Ovary (tissue), 9 donors: ENCODE measurements around the gene MYL12B. TPM values are rescaled to one million over a fixed set of nuclear protein-coding genes. Genes with fewer than 3 reads are reported as not detected.
"Not testable (repeated sequence)": the region's sequence is repeated elsewhere in the genome, so short reads cannot be mapped to it uniquely, and the experiment has no call there.

Source experiments
- DNase-seq, 5 donors: peaks; one replicate each; pipeline ENCODE4 v3.0.0-alpha.2; 2019 to 2020
- H3K27ac ChIP-seq, 2 donors: fragments of 200-600 bp; one replicate each; pipeline versions ENCODE4 v1.5.1 to v1.8.0; 2019 to 2022
- H3K27me3 ChIP-seq: fragments of 200-600 bp; one replicate; pipeline ENCODE4 v1.8.0; 2022
- H3K36me3 ChIP-seq: fragments of 200-600 bp; sonication (generic); one replicate; pipeline ENCODE4 v1.5.1; 2019
- H3K4me1 ChIP-seq: one replicate; pipeline ENCODE4 v1.8.1; 2013; ENCODE audit warnings: mild to moderate bottlenecking, moderate library complexity; ENCODE audit not compliant: insufficient read depth
- H3K4me3 ChIP-seq: fragments of 200-600 bp; sonication (generic); one replicate; pipeline ENCODE4 v1.5.1; 2017
- H3K9me3 ChIP-seq, 2 donors: fragments of 200-600 bp in 1 of 2; sonication (generic) in 1 of 2; one replicate each; pipeline versions ENCODE4 v1.5.1 to v1.8.1; 2013 to 2019; ENCODE audit warnings: mild to moderate bottlenecking in 1 of 2, moderate library complexity in 1 of 2
- CTCF ChIP-seq, 3 donors: fragments of 450-650 bp in 2 of 3; fragments of 200-600 bp in 1 of 3; IDR thresholded peaks; one replicate each; pipeline versions ENCODE4 v1.5.1 to v1.8.0; 2016 to 2022; ENCODE audit warnings: antibody characterized with exemption in 3 of 3, mild to moderate bottlenecking in 1 of 3
- EP300 ChIP-seq: sonication (generic); formaldehyde crosslinking; IDR thresholded peaks from one replicate; pipeline ENCODE4 v1.6.1; 2017; ENCODE audit warnings: antibody characterized with exemption
- POLR2A ChIP-seq: fragments of 450-650 bp; IDR thresholded peaks from one replicate; pipeline ENCODE4 v1.6.1; 2017; ENCODE audit warnings: antibody characterized with exemption, mild to moderate bottlenecking, moderate library complexity
- WGBS, 3 donors: extraction: QIAGEN DNeasy Blood & Tissue Kit in 1 of 3; methylation state at CpG; one replicate each; pipeline versions ENCODE4 v1.1.5 to v1.1.7; 2013 to 2017; 5-methylcytosine and 5-hydroxymethylcytosine counted together
- intact Hi-C, 4 donors: fragments of 100-400 bp; cut with DNase I; formaldehyde crosslinking; loops; one replicate each; pipeline versions ENCODE4 v1.11.0 to v1.15.1; 2022 to 2023
- polyA plus RNA-seq, 2 donors: library from polyadenylated mRNA; stranded (reverse); fragments of 200-250 nt in 1 of 2; fragments of 350-450 nt in 1 of 2; fragmentation: Illumina TruSeq in 1 of 2; extraction: RNeasy Lipid Tissue Mini Kit (QIAGEN cat#74804) in 1 of 2; gene quantifications; one replicate each; pipeline ENCODE4 v1.2.3, GENCODE V29; 2013 to 2014
- total RNA-seq, 7 donors: library from RNA; depleted of rRNA in 2 of 7; stranded (reverse); fragments of >200 nt in 2 of 7; fragmentation: NEBNext Ultra II Directional in 3 of 7; extraction: Animal tissue kit (Norgen Biotek cat#: 25700) in 3 of 7; gene quantifications; one replicate each; pipeline versions ENCODE4 v1.1.0 to v1.2.4, GENCODE V29; 2016 to 2023
- donor health status: DM: no; HTN: no; CAD: no; lungs with moderate emphysema.
- donor health status: DM: no; HTN: no; CAD: no.
- donor health status: Bipolar disorder and iron deficiency.
- donor health status: DM: yes; HTN: yes; CAD: no.
- donor health status: DM: no; HTN: no; CAD: no.
- donor health status: DM: yes; HTN: yes; CAD: no.

MYL12B gene
- total and polyA plus RNA-seq, 9 donors: 165 to 388 (median 228) TPM

GRCh38 chr18:3269914-3270299 is 8.0 kb downstream of the MYL12B start:
- Histone ChIP-seq H3K27ac (no peak overlapping the region), H3K36me3 (no peaks in the 10 kb centered on the region), H3K4me3 (no peak overlapping the region), H3K27me3 (no peaks in the 10 kb centered on the region), H3K9me3 (no peaks in the 10 kb centered on the region), H3K4me1 (peaks cover 15% of the 10 kb centered on the region)
- WGBS, 3 donors: 91 to 100% (median 93%) methylated on average over 1 of the region's 1 CpG
- intact Hi-C loops: loop anchor here in 1 of 4 donors (10.0 kb wide), 1 partner anchor 185 kb away; the partner anchor contains the start of gene TGIF1
- no peak for TF ChIP-seq CTCF (IDR thresholded peaks at IDR 0.05)
- TF ChIP-seq POLR2A: no peak
- TF ChIP-seq EP300: no peak
- DNase-seq: no peak

DNA sequence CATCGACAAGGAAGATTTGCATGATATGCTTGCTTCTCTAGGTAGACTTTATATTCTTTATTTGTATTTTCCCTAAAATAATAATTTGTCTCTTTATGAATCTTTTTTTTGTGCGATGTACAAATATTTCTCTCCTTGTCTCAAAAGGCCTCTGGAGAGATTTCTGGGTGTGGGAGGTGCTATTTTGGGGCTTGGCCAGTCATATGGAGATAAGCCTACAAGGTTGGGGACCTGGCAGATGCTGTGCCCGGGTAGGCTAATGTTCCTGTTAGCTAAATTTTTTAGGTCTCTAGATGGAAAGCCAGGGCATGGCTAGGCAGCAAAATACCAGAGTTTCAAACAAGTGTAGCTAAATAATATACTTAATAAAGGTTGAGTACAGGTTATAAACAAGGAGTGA is 11.1 kb downstream of the MYL12B start:
- WGBS, 3 donors: 50 to 56% (median 53%) methylated on average over 3 of the region's 3 CpGs
- H3K4me3 ChIP-seq: no peak overlapping the region
- no peak overlapping the region for H3K27ac ChIP-seq
- H3K27me3 ChIP-seq: no peaks in the 10 kb centered on the region
- no peak for TF ChIP-seq EP300
- TF ChIP-seq CTCF (IDR thresholded peaks at IDR 0.05): no peak
- TF ChIP-seq POLR2A: no peak
- H3K36me3 ChIP-seq: no peaks in the 10 kb centered on the region
- H3K4me1 ChIP-seq: peaks cover 3% of the 10 kb centered on the region
- DNase-seq: no peak
- intact Hi-C loops: loop anchor here in 1 of 4 donors (10.0 kb wide), 1 partner anchor 182 kb away; the partner anchor contains the start of gene TGIF1
- H3K9me3 ChIP-seq: no peaks in the 10 kb centered on the region

GRCh38 chr18:3277643-3278213 is 15.8 kb downstream of the MYL12B start:
- H3K4me1 ChIP-seq, H3K9me3 ChIP-seq, H3K4me3 ChIP-seq, H3K27me3 ChIP-seq, DNase-seq, H3K27ac ChIP-seq, H3K36me3 ChIP-seq: not testable (repeated sequence)
- WGBS, 3 donors: 80 to 81% (median 81%) methylated on average over 7 of the region's 7 CpGs
- intact Hi-C loops: loop anchor here in 1 of 4 donors (10.0 kb wide), 1 partner anchor 177 kb away; the partner anchor contains the start of gene TGIF1

DNA sequence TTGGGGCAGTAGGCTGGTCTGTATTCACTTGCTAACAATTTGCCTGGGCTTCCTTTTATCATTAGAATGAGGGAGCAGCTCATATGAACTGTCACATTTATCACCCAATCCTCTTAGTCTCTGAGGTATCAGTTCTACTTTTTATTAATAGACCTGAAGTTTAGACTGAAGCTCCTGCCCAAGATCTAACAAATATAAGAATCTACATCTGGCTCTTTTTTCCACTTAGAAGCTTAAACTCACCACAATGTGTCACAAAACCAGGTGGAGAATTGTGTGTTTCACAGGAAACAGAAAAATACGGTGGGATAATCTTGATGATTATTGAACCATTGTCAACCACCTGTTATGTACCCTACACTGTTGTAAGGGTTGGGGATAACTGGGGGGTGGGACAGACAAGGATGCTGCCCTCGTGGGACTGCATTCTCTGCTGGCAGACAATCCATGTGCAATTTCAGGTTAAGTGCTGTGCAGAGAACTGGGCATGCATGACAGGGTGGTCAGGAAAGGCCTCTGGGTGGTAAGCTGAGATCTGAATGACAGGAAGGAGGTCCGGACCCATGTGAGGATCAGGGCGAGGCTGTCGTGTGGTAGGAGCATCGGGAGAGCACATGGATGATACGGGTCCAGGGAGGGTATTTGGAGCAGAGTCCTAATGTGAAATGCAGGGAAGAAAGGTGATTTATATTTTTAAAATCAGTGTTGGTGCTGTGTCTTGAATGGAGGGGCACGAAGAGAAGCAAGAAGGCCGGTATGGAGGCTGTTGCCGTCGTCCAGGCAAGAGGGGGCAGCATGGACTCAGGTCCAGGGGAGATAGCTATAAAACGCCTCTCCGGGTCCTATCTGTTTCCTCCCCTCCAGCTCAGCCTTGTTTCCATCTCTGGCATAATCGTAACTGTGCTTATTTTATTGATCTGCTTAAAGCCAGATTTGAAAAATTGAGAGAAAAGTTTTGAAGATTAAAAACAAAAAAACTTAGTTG is 17.6 kb downstream of the MYL12B start:
- no peak for DNase-seq
- intact Hi-C loops: loop anchor here (5.0 to 10.0 kb wide), 5 partner anchors 173 to 725 kb away; partner anchors contain the start of gene TGIF1 (in 3 of the 4)
- Histone ChIP-seq H3K4me3 (no peak overlapping the region), H3K27ac (no peak overlapping the region), H3K36me3 (no peaks in the 10 kb centered on the region), H3K4me1 (no peaks in the 10 kb centered on the region), H3K27me3 (no peaks in the 10 kb centered on the region), H3K9me3 (no peaks in the 10 kb centered on the region)
- TF ChIP-seq EP300: no peak
- no peak for TF ChIP-seq CTCF (IDR thresholded peaks at IDR 0.05)
- TF ChIP-seq POLR2A: no peak
- 8 to 17% (median 10%) methylated on average over 14 of the region's 14 CpGs for WGBS, 3 donors
